ENCODE data around the gene PRKCA.

Gene PRKCA

GRCh38 chr17:66547151-66547865 lies 244.9 kb downstream of the PRKCA start:
- peak; percentile 11 for DNase-seq (ENCODE audit: low spot score)

DNA sequence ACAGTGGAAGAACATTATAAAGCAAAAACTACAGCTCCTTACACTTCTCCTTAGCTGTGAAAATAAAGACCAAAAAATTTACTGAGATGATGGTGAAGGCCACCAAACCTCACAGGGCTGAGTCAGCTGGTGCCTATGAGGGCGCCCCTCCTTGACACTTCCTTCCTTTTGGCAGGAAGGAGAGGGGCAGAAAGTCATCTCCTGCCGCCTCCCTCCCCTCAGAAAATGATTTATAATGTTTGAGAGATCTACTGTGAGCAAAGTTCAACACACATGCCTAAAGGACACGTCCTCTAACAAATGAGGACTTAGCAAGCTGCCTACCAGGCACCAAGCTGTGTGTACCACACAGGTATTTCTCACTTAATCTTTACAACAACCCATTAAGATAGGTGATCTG lies 245.7 kb downstream of the PRKCA start:
- peak; percentile 64 for DNase-seq (ENCODE audit: low spot score)

GRCh38 chr17:66548659-66549310 lies 246.4 kb downstream of the PRKCA start:
- no peak for DNase-seq (ENCODE audit: low spot score)

DNA sequence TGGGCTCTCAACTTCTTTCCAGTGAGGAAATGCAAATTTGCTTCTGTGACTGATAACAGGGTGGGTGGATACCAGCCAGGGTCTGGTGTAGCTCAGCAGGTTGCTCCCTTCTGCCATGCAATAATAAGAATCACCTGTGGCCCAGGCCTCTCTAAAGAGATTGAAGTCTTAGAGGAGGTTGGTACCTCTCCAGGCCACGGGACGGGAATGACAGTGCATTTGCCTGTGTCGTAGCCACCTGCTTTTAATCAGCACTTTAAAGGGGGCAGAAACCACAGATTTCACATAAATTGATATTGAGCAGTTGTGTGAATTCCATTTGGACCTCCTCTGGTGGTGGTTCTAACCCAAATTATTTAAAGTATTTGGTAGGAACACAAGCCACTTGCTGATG lies 246.9 kb downstream of the PRKCA start:
- DNase-seq (ENCODE audit: low spot score), result no peak

- DNase-seq (ENCODE audit: low spot score), result no peak
Observed at GRCh38 chr17:66549731-66550207, 247.4 kb downstream of the PRKCA start.

GRCh38 chr17:66551839-66552238 lies 249.4 kb downstream of the PRKCA start:
- no peak for DNase-seq (ENCODE audit: low spot score)

DNA sequence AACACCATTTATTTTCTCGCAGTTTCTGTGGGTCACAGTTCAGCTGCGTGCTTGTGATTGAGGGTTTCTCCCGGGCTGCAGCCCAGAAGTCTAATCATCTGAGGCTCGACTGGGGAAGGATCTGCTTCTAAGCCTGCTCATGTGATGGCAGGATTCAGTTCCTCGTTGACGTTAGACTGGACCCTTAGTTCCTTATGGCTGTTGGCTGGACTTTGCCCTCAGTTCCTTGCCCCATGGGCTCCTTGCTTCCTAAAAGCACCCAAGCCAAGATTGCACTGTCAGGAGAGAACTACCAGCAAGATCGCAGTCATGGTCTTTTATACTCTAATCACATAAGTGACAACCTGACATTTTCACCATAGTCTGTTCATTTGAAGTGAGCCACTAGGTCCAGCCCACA lies 250.0 kb downstream of the PRKCA start:
- DNase-seq (ENCODE audit: low spot score), result no peak

GRCh38 chr17:66555605-66556004 lies 253.2 kb downstream of the PRKCA start:
- no peak for DNase-seq (ENCODE audit: low spot score)

- DNase-seq (ENCODE audit: low spot score), result no peak
Observed at GRCh38 chr17:66557200-66557599, 254.8 kb downstream of the PRKCA start.

DNA sequence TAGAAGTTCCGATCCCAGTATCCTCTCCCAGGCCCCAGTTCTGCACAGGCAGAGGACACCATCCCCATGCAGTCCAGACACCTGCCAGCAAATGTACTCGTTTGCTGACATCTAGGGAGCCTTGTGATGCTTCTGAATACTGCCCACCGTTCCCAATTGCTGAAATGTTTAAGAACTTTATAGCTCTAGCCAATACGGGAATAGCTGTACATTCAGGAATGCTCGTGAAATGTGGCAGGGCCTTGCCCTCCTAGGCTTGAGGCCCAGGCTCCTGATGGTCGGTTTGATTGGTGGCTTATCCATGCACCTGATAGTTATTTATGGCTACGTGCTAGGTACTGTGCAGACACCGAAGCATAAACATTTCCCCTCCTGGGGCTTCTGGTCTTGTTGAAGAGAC lies 255.5 kb downstream of the PRKCA start:
- DNase-seq (ENCODE audit: low spot score), result no peak

DNA sequence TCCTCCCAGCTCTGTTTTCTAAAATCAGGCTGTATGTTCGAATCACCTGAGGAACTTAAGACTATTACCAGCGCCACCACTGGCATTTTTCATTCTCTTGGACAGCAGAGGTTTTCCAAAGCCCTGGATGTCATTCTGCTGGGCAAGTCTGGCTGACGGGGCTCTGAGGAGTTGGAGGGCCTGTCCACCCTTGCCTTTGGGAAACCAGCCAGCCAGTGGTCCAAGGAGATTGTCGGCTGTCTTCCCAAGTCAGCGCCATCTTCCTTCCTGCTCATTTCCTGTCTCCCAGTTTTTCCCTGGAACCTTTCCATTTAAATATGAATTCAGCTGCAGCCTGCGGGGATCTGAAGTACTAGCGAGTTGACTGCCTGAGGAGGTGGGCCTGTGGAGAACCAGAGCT lies 258.3 kb downstream of the PRKCA start:
- DNase-seq (ENCODE audit: low spot score), result no peak

- no peak for DNase-seq (ENCODE audit: low spot score)
Observed at GRCh38 chr17:66562119-66562518, 259.7 kb downstream of the PRKCA start.

DNA sequence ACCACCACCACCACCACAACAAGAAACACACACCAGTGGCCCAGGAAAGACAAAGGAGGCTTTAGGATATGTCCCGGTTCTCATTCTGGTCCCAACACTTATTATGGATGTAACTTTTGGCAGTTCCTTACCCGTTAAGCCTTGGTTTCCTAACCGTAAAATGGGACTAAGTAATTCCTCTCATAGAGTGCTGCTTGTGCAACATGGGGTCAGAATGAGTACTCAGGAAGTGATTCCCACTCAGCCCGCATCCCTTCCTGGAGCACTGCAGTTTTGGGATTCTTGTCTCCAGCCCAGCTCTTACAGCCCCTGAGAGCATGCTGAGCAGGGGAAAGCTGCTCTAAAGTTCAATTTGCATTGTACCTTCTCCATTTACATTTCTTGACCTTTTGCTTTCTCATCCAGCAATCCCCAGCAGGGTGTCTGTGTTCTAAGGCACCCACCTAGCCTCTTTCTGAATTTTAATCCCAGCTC lies 262.6 kb downstream of the PRKCA start:
- DNase-seq (ENCODE audit: low spot score), result no peak

- peak; percentile 83 for DNase-seq (ENCODE audit: low spot score)
Observed at GRCh38 chr17:66567234-66568170, 265.1 kb downstream of the PRKCA start.

DNA sequence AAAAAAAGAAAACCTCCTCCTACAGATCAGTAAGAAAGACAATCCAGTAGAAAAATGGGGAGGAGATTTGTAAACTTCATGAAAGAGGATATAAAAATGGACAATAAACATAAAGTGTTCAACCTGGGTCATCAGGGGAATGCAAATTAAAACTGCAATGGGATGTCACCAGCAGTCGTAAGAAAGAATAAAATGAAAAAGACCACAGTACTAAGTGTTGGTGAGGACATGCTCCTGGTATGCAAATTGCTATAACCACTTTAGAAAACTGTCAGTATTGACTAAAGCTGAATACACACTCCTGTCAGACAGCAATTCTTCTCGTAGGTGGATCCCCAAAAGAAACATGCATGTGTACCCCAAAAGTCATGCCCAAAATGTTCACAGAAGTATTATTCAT lies 267.2 kb downstream of the PRKCA start:
- DNase-seq (ENCODE audit: low spot score), result no peak

DNA sequence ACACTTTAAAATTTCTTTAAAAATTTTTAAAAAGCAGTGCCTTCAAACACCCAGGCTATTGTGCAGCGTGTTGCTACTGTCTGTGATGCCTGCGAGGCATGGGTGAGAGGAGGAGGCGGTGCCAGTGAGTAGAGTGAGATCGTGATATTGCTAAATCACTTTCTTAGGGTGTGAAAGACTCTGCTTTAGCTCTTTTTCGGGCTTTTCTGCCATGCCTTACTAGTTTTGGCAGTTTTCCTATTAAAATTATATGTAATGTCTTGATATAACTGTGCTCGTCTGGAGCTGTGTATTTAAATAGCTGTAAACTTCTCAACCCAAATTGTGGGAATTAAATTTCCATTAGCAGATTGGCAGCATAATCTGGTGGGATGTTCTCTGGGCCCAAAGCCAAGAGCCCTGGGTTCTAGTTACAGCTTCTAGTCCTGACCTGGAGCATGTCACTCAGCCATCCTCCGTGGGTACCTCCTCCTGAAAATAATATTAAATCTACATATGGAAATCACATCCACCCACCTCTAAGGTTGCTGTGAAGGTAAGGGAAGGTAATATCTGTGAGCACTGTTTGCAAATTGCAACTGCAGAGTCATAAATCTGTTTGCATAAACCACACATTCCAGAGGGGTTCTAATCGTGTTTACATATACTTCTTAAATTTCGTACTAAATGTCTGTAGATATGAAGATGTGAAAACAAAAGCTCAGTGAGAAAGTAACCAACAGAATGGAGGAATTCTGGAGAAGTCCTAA lies 268.2 kb downstream of the PRKCA start:
- no peak for DNase-seq (ENCODE audit: low spot score)

GRCh38 chr17:66571745-66572144 lies 269.3 kb downstream of the PRKCA start:
- DNase-seq (ENCODE audit: low spot score), result no peak

DNA sequence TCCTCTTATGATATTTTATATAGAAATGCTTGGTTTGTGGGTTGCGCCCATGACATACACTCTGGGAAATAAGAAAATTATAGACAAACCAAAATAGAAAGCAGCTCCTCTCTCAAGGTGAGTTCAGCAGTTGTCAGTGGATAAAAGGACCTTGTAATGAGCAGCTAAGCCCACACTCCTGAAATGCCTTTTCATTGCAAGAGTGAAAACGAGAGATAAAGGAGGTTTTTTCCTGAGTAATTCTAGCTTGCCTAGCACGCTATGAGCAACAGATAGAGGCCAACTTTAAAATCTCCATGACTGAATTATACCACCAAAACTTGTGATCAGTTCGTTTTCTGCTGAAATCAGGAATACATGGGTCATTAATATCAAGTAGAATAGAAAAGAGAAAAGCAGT lies 270.7 kb downstream of the PRKCA start:
- no peak for DNase-seq (ENCODE audit: low spot score)

- DNase-seq (ENCODE audit: low spot score), result no peak
Observed at GRCh38 chr17:66574123-66574522, 271.7 kb downstream of the PRKCA start.

DNA sequence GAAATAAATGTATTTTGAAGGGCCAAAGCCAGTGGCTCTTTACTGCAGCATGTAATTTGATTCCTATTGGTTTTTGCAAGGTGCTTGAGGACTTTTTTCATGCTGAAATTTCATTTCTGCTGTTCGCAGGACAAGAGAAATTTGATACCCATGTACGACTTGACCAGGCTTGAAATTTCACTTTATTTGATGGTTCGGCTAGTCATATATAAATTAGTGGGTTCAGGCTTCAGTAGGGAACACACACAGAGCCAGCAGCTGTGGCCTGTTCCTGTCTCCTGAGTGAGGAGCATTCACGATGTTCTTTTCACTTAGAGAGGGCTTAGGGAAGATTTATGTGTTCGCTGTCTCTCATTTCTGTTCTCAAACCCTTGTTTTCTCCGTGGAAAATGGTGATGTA lies 274.1 kb downstream of the PRKCA start:
- no peak for DNase-seq (ENCODE audit: low spot score)

DNA sequence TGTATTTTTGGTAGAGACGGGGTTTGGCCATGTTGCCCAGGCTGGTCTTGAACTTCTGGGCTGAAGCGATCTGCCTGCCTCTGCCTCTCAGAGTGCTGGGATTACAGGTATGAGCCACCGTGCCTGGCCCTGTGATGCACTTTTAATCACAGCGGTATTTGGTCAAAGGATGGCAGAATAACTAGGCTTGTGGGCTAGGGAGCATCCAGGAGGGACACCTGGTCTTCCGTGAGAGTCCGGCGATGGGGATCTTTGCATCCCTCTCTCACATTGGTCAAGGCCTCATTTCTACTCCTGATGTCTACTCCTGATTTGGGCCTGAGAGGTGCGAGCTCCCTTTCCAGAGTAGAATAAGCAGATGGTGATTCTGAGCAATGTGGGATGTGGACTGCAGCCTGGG lies 274.6 kb downstream of the PRKCA start:
- no peak for DNase-seq (ENCODE audit: low spot score)
